WERI-Rb-1 (cell line): ENCODE results near the gene DEGS1.

Experiments
- DNase-seq: peaks from one replicate; pipeline ENCODE4 v3.0.0-alpha.2; 2020
- H3K27ac ChIP-seq: fragments of 250-450 bp; sonication (Bioruptor Pico); 2 replicates; pipeline ENCODE4 v1.5.1; 2020; ENCODE audit warnings: mild to moderate bottlenecking, moderate library complexity
- H3K27me3 ChIP-seq: fragments of 250-450 bp; sonication (Bioruptor Pico); 2 replicates; pipeline ENCODE4 v1.5.1; 2021; ENCODE audit warnings: mild to moderate bottlenecking, low read depth, moderate library complexity; ENCODE audit not compliant: insufficient read depth, severe bottlenecking
- H3K36me3 ChIP-seq: fragments of 250-450 bp; sonication (Bioruptor Pico); 2 replicates; pipeline ENCODE4 v1.5.1; 2020; ENCODE audit warnings: mild to moderate bottlenecking, moderate library complexity
- H3K4me3 ChIP-seq: 2 replicates; pipeline ENCODE4 v1.5.1; 2011; ENCODE audit warnings: low read depth, mild to moderate bottlenecking, control low read depth, low read length
- H3K9me3 ChIP-seq: fragments of 250-450 bp; sonication (Bioruptor Pico); 2 replicates; pipeline ENCODE4 v1.5.1; 2021; ENCODE audit warnings: mild to moderate bottlenecking, moderate library complexity; ENCODE audit not compliant: severe bottlenecking
- CTCF ChIP-seq: IDR thresholded peaks from 2 replicates; pipeline ENCODE4 v1.5.1; 2011; ENCODE audit warnings: low read depth, mild to moderate bottlenecking, control low read depth, inconsistent platforms, low read length

DEGS1 gene

GRCh38 chr1:224219011-224219611 lies 36.1 kb downstream of the DEGS1 start:
- peak; percentile 8 for DNase-seq
- Histone ChIP-seq H3K9me3 (no peaks in the 10 kb centered on the region), H3K27me3 (no peaks in the 10 kb centered on the region), H3K4me3 (no peak overlapping the region), H3K36me3 (no peaks in the 10 kb centered on the region), H3K27ac (0 out of 2 replicates have a peak overlapping the region, but pooled peaks have one; percentile 10)
- no peak for TF ChIP-seq CTCF

- no peak for DNase-seq
- H3K27ac ChIP-seq = no peak overlapping the region
- H3K9me3 ChIP-seq = no peaks in the 10 kb centered on the region
- TF ChIP-seq CTCF = no peak
- no peaks in the 10 kb centered on the region for H3K27me3 ChIP-seq
- no peak overlapping the region for H3K4me3 ChIP-seq
- no peaks in the 10 kb centered on the region for H3K36me3 ChIP-seq
Measured at GRCh38 chr1:224219612-224220059, 36.6 kb downstream of the DEGS1 start.

DNA sequence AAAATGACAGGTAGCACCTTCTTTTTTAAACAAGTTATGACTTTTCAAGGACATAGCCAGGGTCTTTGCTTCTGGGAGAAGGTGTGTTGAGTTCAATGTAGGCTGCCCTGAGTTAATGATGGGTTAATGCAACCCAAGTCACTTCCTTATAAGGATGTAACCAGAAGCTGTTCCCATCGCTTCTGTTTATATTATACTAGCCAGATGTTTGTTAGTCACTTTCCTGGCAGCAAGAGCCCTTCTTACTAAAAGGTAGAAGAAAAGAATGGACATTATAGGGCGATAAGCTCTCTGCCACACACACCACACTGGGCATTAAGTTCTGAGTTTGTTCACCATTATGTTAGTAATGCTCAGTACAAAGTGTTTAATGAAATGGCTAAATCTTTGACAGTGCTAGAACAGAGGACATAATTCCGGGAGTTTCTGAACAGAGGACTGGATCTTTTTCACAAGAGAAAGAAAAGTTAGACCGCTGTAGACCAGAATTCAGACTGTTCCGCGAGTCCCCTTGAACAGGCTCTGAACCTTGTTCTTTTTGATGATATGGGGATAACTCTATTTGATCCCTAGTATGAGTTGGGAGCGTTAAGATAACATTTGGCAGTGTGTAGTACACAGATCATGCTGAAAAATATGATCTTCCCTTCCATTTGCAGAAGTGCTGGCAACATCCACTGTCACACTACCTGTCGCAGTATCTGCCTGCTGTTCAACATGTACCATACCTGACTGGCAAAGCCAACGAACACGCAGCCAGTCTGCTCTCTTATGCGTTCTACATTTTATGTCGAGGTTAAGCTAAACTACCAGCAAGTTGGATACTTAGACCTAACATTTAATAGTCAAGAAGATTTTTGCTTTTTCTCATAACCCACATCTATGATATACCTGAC lies 41.0 kb downstream of the DEGS1 start:
- no peaks in the 10 kb centered on the region for H3K27me3 ChIP-seq
- H3K36me3 ChIP-seq = no peaks in the 10 kb centered on the region
- no peak for TF ChIP-seq CTCF
- H3K4me3 ChIP-seq = no peak overlapping the region
- no peak overlapping the region for H3K27ac ChIP-seq
- H3K9me3 ChIP-seq = no peaks in the 10 kb centered on the region
- no peak for DNase-seq

- Histone ChIP-seq H3K36me3 (peaks cover 4% of the 10 kb centered on the region), H3K9me3 (no peaks in the 10 kb centered on the region), H3K4me3 (no peak overlapping the region), H3K27ac (no peak overlapping the region), H3K27me3 (no peaks in the 10 kb centered on the region)
- TF ChIP-seq CTCF = no peak
- DNase-seq = no peak
Measured at GRCh38 chr1:224226849-224227502, 43.9 kb downstream of the DEGS1 start.

DNA sequence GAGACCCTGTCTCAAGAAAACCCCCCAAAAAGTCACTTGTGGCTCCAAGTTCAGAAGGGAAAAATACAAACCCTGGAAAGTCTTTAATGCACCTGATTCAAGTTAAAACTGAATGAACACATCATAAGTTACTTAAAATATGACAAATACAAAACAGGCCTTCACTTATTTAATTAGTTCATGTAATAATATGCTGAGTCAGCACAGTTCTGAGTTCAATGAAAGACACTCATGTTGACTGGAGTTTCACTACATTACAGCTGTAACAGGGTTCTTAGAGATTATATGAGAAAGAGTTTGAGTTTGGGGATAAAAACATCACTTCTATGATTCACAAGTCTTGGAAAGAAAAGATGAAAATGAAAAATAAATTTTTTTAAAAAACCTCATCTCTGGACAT lies 51.0 kb downstream of the DEGS1 start:
- no peak overlapping the region for H3K27ac ChIP-seq
- TF ChIP-seq CTCF = no peak
- no peaks in the 10 kb centered on the region for H3K9me3 ChIP-seq
- H3K4me3 ChIP-seq = no peak overlapping the region
- H3K36me3 ChIP-seq = peaks cover 4% of the 10 kb centered on the region
- no peak for DNase-seq
- no peaks in the 10 kb centered on the region for H3K27me3 ChIP-seq
